Measurements from ENCODE around the gene CLDN16.

DNA sequence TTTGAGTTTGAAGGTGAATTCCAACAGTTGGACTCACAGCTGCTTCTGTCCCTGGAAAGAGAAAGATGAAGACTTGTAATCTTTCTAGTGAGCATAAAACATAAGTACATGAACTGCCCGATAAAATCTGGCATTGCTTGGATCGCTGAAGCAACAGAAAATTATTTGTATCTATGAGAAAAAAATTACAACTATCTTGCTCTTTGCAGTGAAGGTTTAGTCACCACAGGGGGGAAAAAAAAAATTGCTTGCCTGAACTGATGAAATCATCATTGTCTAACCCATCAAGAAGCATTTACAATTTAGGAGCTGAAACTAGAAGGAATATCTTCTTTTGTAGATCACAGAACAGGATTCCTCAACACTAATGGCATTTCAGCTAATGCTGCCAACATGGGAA, 41.7 kb downstream of the CLDN16 start:
- TF ChIP-seq, protein P1, sequence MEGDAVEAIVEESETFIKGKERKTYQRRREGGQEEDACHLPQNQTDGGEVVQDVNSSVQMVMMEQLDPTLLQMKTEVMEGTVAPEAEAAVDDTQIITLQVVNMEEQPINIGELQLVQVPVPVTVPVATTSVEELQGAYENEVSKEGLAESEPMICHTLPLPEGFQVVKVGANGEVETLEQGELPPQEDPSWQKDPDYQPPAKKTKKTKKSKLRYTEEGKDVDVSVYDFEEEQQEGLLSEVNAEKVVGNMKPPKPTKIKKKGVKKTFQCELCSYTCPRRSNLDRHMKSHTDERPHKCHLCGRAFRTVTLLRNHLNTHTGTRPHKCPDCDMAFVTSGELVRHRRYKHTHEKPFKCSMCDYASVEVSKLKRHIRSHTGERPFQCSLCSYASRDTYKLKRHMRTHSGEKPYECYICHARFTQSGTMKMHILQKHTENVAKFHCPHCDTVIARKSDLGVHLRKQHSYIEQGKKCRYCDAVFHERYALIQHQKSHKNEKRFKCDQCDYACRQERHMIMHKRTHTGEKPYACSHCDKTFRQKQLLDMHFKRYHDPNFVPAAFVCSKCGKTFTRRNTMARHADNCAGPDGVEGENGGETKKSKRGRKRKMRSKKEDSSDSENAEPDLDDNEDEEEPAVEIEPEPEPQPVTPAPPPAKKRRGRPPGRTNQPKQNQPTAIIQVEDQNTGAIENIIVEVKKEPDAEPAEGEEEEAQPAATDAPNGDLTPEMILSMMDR (IDR thresholded peaks at IDR 0.05), result no peak
- TF ChIP-seq POLR2A (IDR thresholded peaks at IDR 0.05), result no peak

All from body of pancreas (tissue), 4 donors.